Esophagus squamous epithelium (tissue), 4 donors: ENCODE results near the gene NFKBIB.
"Not testable (repeated sequence)": the region's sequence is repeated elsewhere in the genome, so short reads cannot be mapped to it uniquely, and the experiment has no call there.

Experiments
- POLR2A ChIP-seq, 4 donors: fragments of 450-650 bp; IDR thresholded peaks; one replicate each; pipeline ENCODE4 v1.6.1; 2017; ENCODE audit warnings: antibody characterized with exemption in 4 of 4, mild to moderate bottlenecking in 4 of 4, moderate library complexity in 3 of 4
- TF ChIP-seq, protein P1 (sequence below), 6 experiments: fragments of 450-650 bp in 4 of 6; fragments of 200-600 bp in 2 of 6; sonication (generic) in 2 of 6; IDR thresholded peaks; one replicate each; pipeline ENCODE4 v1.5.1; 2016 to 2019; ENCODE audit warnings: antibody characterized with exemption in 6 of 6, mild to moderate bottlenecking in 4 of 6, moderate library complexity in 4 of 6

DNA sequence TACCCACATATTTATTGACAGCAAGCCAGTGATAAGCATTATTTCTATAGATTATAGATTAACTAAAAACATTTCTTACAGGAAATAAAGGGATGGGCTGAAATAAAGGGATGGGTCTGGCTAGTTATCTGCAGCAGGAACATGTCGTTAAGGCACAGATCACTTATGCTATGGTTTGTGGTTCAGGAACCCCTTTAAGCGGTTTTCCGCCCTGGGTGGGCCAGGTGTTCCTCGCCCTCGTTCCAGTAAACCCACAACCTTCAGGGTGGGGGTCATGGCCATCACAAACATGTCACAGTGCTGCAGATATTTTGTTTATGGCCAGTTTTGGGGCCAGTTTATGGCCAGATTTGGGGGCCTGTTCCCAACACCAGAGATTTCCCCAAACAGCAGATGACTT, 41.7 kb downstream of the NFKBIB start:
- TF ChIP-seq, protein P1, sequence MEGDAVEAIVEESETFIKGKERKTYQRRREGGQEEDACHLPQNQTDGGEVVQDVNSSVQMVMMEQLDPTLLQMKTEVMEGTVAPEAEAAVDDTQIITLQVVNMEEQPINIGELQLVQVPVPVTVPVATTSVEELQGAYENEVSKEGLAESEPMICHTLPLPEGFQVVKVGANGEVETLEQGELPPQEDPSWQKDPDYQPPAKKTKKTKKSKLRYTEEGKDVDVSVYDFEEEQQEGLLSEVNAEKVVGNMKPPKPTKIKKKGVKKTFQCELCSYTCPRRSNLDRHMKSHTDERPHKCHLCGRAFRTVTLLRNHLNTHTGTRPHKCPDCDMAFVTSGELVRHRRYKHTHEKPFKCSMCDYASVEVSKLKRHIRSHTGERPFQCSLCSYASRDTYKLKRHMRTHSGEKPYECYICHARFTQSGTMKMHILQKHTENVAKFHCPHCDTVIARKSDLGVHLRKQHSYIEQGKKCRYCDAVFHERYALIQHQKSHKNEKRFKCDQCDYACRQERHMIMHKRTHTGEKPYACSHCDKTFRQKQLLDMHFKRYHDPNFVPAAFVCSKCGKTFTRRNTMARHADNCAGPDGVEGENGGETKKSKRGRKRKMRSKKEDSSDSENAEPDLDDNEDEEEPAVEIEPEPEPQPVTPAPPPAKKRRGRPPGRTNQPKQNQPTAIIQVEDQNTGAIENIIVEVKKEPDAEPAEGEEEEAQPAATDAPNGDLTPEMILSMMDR (IDR thresholded peaks at IDR 0.05) = not testable (repeated sequence)
- not testable (repeated sequence) for TF ChIP-seq POLR2A (IDR thresholded peaks at IDR 0.05)
